ENCODE measurements around the gene SLC7A6. TPM values are rescaled to one million over a fixed set of nuclear protein-coding genes. Genes with fewer than 3 reads are reported as not detected.

Gene SLC7A6
- 27.8 to 34.9 TPM (median 32.7 TPM) in 5 replicates for total RNA-seq (2022; extraction: Qiagen RNA extraction; ENCODE audit: low read depth)

DNA sequence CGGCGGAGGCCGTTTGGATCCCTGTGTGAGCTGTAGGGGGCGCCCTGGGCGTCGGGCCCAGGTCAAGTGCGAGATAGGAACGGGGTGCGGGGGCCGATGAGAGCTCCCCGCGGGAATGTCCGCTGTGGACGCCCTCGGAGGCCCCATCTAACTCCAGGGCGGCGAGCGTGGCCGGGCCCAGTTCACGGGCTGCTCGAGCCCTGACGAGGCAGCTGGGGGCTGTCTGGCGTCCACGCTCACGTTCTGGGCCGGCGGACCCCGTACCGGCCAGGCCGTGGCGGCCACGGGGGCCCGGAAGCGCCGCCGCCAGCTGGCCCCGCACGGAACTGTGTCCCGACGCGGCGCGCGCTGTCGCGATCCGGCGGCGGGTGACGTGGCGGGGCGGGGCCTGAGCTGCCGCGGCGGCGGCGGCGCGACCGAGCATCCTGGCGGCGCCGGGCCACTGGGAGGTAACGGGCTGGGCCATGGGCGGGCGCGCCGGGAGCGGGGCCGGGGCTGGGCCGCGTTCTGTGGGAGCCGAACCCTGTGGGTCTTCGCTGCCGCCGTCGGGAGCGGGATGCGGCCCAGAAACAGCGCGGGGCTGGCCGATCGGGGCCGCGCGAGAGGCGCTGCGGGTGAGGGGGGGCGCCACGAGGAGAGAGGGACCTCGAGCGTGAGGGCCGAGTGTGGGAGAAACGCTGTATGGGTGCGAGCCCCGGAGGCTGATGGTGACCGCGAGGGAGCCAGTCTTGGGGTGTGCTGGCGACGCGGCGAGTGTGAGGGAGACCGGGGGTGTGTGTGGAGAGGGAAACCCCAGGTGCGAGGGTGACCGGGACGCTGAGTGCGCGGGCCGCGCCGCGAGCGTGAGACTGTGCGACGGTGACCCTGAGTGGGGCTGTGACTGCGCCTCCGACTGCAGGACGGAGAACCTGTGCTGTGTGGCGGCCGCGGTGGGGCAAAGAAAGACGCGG, at the start of gene SLC7A6:
Gene SLC7A6 (plus strand): TSS at position 399 of the 950 bp plus-strand sequence. CDS start 10,201 bp downstream, outside the sequence.

GRCh38 chr16:68235887-68236136, 28.5 kb upstream of the SLC7A6 start, which contains the start of gene ESRP2:
ESRP2 (minus strand) TSS chr16:68236127; CDS start chr16:68236045, 82 bp downstream.

DNA sequence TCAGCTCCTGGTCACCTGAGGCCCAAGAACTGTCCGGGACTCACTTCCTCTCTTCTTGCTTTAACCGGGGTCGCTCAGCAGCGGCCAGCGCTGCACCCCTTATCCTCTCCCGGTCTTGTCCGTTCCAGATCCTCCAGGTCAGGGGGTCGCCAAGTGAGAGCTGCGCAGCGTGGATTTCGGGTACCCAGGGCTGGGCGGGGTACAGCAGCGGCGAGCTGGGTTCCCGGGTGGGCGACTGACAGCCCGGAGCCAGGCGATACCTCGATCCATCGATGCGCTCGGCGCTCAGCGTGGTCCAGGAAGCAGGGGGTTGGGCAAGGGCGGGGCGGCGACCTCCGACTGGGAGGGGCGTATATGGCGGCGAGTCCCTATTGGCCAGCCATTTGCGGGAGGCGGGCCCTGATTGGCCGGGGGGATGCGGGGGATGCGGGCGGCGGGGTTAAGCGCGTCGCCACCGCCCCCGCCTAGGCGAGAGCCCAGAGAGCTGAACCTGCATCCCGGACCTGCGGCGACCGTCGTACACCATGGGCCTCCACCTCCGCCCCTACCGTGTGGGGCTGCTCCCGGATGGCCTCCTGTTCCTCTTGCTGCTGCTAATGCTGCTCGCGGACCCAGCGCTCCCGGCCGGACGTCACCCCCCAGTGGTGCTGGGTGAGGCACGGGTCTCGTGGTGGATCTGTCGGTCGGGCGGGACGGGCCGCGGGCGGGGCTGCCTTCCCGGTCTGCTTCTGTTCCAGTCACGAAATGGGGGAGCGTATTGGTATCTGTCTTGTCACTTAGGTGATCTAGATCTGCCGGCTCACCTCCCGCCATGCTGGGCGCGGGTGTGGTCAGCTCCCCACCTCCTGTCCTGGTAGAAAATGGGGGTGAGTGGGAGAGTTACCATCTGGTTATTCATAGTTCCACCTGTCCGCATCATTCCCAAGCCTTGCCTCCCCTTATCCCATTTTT, 19.1 kb upstream of the SLC7A6 start, which contains the start of gene PLA2G15:
Gene PLA2G15 (plus strand): TSS at position 471 of the 951 bp plus-strand sequence. CDS start 54 bp downstream, at position 525.

GRCh38 chr16:68310774-68311511, 46.6 kb downstream of the SLC7A6 start, which contains the start of the genes PRMT7 and SLC7A6OS:
PRMT7 (plus strand) TSS chr16:68311019; CDS start chr16:68315980, 4,961 bp downstream.
SLC7A6OS (minus strand) TSS chr16:68310946; CDS start chr16:68310926, 20 bp downstream.

Other genes starting within 250 kb of the SLC7A6 start
- gene DPEP2NB, start 248.6 kb upstream of the SLC7A6 start, total RNA-seq (2022; extraction: Qiagen RNA extraction; ENCODE audit: low read depth) = not detected in 5 replicates
- gene DDX28, start 241.3 kb upstream of the SLC7A6 start, total RNA-seq (2022; extraction: Qiagen RNA extraction; ENCODE audit: low read depth) = 18.0 to 23.0 TPM (median 20.5 TPM) in 5 replicates
- 17.4 to 18.0 TPM (median 18.0 TPM) in 5 replicates for gene DUS2, start 241.2 kb upstream of the SLC7A6 start, total RNA-seq (2022; extraction: Qiagen RNA extraction; ENCODE audit: low read depth)
- 12.9 to 16.5 TPM (median 16.2 TPM) in 5 replicates for gene NFATC3, start 179.2 kb upstream of the SLC7A6 start, total RNA-seq (2022; extraction: Qiagen RNA extraction; ENCODE audit: low read depth)
- gene ESRP2, start 28.4 kb upstream of the SLC7A6 start, total RNA-seq (2022; extraction: Qiagen RNA extraction; ENCODE audit: low read depth) = 0.08 to 0.73 TPM (median 0.16 TPM) in 3 of 5 replicates, not detected in the others
- gene PLA2G15, start 19.2 kb upstream of the SLC7A6 start, total RNA-seq (2022; extraction: Qiagen RNA extraction; ENCODE audit: low read depth) = 10.9 to 16.2 TPM (median 13.8 TPM) in 5 replicates
- 10.1 to 12.9 TPM (median 11.3 TPM) in 5 replicates for gene SLC7A6OS, start 46.4 kb downstream of the SLC7A6 start, total RNA-seq (2022; extraction: Qiagen RNA extraction; ENCODE audit: low read depth)
- 27.5 to 33.1 TPM (median 32.5 TPM) in 5 replicates for gene PRMT7, start 46.5 kb downstream of the SLC7A6 start, total RNA-seq (2022; extraction: Qiagen RNA extraction; ENCODE audit: low read depth)
- gene SMPD3, start 184.0 kb downstream of the SLC7A6 start, total RNA-seq (2022; extraction: Qiagen RNA extraction; ENCODE audit: low read depth) = 0.09 to 0.29 TPM (median 0.11 TPM) in 5 replicates

Measured in A549 treated with RU486 at 1 μM for 4 hours (cell line).